Testis (tissue), 2 donors: ENCODE data around the gene ANKRD27.

Experiments
- CTCF ChIP-seq, 3 experiments: fragments of 450-650 bp in 2 of 3; fragments of 200-600 bp in 1 of 3; sonication (generic) in 1 of 3; IDR thresholded peaks; one replicate each; pipeline ENCODE4 v1.5.1; 2016 to 2019; ENCODE audit warnings: antibody characterized with exemption in 3 of 3, mild to moderate bottlenecking in 2 of 3, moderate library complexity in 1 of 3
- POLR2A ChIP-seq: fragments of 450-650 bp; IDR thresholded peaks from one replicate; pipeline ENCODE4 v1.6.1; 2017; ENCODE audit warnings: antibody characterized with exemption, mild to moderate bottlenecking, moderate library complexity

GRCh38 chr19:32580901-32581704 lies 93.9 kb downstream of the ANKRD27 start, which contains the start of gene PDCD5:
- TF ChIP-seq CTCF (IDR thresholded peaks at IDR 0.05) (no peak), POLR2A (no peak)
